GM18511 (cell line): ENCODE results near the gene KIAA1586.
A peak's percentile ranks its signal among the peaks of the same experiment; 100 is the strongest.
"Not testable (repeated sequence)": the region's sequence is repeated elsewhere in the genome, so short reads cannot be mapped to it uniquely, and the experiment has no call there.

Experiments
- ATAC-seq: cut with Tn5 transposase; IDR thresholded peaks from one replicate; pipeline ENCODE4 v1.9.1; 2021; ENCODE audit warnings: mild to moderate bottlenecking, moderate library complexity; ENCODE audit not compliant: unreplicated experiment

KIAA1586 gene, protein sequence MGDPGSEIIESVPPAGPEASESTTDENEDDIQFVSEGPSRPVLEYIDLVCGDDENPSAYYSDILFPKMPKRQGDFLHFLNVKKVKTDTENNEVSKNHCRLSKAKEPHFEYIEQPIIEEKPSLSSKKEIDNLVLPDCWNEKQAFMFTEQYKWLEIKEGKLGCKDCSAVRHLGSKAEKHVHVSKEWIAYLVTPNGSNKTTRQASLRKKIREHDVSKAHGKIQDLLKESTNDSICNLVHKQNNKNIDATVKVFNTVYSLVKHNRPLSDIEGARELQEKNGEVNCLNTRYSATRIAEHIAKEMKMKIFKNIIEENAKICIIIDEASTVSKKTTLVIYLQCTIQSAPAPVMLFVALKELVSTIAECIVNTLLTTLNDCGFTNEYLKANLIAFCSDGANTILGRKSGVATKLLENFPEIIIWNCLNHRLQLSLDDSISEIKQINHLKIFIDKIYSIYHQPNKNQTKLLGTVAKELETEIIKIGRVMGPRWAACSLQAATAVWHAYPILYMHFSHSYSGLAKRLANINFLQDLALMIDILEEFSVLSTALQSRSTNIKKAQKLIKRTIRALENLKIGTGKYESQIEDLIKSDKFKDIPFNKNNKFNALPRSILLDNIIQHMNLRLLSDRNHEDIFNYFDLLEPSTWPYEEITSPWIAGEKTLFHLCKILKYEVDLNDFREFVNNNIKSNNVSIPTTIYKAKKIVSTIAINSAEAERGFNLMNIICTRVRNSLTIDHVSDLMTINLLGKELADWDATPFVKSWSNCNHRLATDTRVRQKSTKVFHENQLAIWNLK

DNA sequence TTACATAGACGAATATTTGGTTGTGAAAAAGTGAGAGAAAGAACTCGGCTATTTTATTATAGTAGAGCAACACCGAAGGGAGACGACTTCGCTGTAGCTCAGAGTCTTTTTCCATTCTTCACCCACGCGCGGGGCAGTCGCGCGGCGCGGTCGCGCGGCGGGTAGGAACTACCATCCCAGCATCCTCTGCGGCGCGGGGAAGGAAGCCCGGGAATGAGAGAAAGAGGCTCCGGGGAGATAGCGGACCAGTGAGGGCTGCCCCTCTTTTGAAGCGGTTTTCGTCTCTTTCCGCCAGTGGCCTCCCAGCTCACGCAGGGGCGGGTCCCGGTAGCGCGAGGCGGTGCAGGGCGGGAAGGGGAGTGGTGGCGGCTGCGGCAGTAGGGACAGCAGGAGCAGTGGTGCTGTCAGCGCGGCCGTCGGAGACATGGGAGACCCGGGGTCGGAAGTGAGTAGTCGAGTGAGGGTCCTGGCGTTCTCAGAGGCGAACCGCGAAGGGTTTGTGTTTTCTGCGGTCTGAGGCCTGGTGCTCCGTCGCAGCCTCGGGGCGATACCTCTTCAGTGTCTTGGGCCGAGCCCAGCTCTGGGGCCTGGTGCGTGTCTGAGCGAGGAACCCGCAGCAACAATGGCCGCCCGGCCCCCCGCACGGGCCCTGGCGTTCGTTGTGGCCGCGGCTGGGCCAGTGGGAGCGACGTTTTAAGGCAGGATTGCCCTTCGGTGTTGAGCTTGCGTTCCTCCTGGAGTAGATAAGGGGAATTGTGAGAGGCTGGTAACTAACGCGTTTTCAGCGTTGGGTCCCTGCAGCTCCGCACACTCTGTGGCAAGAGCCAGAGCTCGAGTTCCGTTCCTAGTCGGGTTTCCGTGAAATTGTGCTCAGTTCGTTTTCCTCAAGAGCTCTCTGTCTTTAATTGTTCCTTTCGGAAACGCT lies at the start of gene KIAA1586:
TSS of gene KIAA1586 (plus strand) at position 362 of the 925 bp plus-strand sequence. CDS start at position 425, 63 bp downstream.
- ATAC-seq = peak; percentile 93

DNA sequence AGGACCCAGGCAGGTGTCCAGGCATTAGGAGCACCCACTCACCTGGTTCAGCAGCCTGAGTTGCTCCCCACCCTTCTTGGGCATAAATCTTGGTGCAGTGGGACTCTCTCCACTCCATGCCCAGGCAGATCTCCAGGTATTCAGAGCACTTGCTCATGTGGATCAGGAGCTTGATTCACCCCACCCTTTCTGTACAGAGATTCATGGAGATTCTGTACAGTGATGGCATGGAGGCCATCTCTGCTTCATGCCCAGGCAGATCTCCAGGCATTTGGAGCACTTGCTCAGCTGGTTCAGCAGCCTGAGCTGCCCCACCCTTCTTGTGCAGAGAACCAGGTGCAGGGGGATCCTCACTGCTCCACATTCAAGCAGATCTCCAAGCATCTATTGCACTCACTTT lies 47.4 kb upstream of the KIAA1586 start:
- ATAC-seq = no peak

DNA sequence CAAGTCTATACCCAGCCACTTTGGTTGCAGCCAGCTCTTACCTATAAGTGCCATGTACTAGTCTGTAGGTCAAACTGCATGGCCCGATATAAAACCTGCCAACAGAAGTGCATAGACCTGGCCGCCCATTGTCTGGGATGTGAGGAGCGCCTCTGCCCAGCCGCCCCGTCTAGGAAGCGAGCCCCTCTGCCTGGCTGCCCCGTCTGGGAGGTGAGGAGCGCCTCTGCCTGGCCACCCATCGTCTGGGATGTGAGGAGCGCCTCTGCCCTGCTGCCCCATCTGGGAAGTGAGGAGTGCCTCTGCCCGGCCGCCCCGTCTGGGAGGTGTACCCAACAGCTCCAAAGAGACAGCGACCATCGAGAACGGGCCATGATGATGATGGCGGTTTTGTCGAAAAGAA lies 46.7 kb upstream of the KIAA1586 start:
- ATAC-seq = not testable (repeated sequence)

DNA sequence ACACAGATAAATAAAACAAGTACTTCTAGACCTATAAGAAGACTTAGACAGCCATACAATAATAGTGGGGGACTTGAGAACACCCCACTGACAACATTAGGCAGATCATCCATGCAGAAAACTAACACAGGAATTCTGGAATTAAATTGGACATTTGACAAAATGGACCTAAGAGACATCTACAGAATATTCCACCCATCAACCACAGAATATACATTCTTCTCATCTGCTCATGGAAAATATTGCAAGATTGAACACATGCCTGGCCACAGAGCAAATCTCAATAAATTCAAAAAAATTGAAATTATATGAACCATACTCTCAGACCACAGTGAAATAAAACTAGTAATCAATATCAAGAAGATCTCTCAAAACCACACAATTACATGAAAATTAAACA lies 44.3 kb upstream of the KIAA1586 start:
- ATAC-seq = no peak

DNA sequence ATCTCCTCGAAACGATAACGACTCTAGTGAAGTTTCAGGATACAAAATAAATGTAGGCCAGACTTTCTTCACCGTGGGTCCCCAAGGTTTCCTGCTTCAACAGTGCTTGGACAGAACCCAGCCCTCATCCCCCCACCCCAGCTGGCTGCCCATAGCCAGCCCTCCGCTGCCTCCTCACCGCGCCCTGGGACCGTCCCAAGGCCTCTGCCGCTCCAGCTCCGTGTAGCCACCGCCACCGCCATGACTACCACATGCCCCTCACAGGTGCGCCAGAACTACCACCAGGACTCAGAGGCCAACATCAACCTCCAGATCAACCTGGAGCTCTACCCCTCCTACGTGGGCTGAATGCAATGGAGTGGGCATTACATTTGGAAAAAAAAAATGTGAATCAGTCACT lies 42.2 kb upstream of the KIAA1586 start:
- no peak for ATAC-seq

DNA sequence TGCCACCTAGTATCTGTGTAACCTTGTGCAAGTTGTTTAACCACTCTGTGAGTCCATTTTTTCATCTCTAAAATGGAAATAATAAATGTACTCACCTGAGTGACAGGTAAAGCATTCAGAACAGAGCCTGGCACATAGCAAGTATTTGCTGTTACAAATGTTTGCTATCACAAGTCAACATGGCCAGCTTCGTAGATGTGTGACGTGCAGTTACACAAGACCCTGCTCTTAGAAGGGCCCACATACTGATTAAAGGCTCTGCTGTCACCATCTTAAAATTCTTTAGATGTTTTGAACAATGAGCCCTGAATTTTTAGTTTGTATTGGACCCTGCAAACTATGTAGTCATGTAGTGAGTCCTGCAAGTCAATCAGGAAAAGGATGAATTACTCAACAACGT lies 40.4 kb upstream of the KIAA1586 start:
- no peak for ATAC-seq

DNA sequence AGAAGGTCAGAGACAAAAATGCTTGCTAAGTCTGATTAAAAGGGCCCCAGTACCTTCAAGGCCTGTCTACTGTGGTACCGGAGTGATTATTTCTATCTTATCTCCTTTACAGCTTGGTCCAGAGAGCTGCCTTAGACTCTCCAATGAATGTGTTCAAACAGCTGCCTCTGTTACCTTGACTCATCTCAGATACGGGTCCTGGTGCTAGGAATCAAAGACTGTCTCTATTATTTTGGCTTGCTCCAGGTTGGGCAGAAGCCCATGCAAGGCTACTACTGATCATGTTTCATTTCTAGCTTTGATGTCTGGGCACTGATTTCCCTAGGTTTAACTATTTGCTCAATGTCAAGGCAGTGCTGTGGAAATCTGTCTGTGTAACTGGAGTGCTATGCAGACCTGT lies 38.4 kb upstream of the KIAA1586 start:
- not testable (repeated sequence) for ATAC-seq

DNA sequence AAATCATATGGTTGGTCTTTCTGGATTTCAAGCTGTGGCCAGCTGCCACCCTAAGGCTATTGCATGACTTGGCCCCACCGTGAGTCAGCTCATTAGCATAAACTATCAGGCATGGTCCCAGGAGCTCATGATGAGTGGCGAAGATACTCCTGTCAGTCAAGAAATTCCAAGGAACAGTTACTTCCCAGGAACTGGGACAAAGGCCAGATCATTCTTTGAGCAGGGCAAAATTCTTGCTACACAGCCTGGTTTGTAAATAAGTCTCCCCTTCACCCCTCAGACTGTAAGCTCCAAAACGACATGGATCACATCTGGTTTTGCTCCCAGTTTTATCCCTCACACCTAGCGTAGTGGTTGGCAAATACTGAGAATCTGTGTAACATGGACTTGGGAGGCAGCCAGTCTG lies 33.0 kb upstream of the KIAA1586 start:
- no peak for ATAC-seq

DNA sequence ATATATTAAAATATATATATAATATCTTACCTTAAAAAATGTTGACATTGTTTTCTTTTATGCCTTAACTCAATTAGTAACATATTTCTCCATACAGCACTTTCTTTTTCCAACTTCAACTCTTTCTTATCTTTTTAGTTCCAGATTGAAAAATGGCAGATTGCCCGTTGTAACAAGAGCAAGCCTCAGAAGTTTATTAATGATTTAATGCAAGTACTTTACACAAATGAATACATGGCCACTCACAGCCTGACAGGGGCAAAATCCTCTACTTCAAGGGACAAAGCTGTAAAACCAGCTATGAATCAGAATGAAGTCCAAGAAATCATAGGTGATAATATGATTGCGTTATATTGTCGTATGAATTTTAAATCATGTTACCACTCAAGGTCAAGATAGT lies 29.4 kb upstream of the KIAA1586 start:
- no peak for ATAC-seq

DNA sequence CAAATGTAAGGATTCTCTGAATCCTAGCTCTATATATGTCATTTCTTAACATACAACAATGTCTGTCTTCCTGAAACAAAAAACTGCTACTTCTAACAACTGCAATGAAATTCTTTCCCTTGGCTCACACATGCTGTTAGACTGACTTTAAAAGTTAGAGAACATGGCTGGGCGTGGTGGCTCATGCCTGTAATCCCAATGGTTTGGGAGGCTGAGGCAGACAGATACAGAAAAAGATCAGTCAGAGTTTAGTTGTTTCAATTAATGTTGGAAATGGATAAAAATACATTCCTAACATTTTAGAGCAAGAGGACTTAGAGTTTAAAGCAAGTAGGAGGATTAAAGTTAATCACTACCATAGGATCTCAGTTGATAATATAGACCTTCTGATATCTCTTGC lies 28.7 kb upstream of the KIAA1586 start:
- ATAC-seq = no peak

DNA sequence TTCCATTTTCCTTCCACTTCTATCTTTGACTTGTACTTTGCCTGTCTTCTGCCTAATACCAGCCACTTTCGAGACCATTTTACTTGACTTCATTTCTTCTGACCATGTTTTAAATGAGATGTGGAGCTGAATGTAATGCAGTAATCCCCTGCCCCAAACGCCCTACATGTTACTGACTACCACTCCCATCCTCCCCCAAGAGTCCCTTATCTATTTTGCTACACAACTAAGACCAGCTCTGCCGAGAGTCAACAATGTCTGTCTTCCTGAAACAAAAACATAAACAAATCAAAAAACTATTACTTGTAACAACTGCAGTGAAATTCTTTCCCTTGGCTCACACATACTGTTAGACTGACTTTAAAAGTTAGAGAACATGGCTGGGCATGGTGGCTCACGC lies 27.1 kb upstream of the KIAA1586 start:
- ATAC-seq = no peak

DNA sequence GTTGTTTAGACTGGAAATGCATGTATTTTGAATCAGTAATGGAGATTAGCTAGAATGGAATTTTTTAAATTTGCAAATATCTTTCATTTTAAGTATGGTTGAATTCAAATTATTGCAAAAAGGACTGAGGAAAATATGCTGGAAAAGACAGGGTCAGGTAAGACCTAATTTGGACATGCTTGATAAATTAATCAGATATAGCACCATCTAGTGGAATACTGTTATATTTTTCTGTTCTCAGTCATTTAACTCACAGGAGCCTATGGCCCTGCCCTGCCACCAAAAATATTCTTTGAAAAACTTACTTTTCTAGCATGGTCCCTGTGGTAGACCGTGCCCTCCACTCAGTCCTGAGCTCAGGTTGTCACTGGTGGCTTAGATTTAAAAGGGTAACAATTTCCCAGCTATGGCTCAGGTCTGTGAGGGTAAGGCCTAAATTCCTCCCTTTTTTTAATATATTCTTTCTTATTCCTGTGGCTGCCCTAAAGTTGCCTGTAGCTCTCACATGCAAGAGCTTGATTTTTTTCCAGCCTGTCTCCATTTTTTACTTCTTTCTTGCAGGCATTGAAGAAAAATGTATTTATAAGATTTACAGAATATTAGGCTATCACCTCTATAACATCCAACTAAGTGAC lies 25.3 kb upstream of the KIAA1586 start:
- peak; percentile 88 for ATAC-seq

DNA sequence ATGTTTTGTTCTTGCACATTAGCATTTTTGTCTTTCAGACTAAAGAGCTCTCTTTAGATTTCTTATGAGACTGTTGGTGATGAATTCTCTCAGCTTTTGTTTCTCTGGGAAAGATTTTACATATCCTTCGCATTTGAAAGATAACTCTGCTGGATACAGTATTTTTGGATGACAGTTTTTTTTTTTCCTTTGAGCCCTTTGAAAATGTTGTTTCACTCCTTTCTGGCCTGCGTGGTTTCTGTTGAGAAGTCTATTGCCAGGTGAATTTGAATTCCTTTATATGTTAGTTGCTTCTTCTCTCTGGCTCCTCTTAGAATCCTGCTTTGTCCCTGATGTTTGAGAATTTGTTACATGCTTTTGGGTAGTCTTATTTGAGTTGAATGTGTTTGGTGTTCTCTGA lies 22.2 kb upstream of the KIAA1586 start:
- ATAC-seq = no peak

DNA sequence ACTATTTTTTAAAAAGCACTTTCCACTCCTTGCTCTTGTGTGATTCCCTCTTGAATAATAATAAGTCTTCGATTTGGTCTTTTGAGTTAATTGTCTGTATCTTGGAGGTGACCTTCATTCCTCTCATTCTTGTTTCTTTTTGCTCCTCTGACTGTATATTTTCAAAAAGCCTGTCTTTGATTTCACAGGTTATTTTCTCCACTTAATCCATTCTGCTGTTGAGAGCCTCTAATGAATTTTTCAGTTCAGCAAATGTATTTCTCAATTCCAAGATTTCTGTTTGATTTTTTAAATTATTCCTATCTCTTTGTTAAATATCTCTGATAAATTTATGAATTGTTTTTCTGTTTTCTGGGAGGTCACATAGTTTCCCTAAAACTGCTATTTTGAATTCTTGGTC lies 21.7 kb upstream of the KIAA1586 start:
- ATAC-seq = no peak

DNA sequence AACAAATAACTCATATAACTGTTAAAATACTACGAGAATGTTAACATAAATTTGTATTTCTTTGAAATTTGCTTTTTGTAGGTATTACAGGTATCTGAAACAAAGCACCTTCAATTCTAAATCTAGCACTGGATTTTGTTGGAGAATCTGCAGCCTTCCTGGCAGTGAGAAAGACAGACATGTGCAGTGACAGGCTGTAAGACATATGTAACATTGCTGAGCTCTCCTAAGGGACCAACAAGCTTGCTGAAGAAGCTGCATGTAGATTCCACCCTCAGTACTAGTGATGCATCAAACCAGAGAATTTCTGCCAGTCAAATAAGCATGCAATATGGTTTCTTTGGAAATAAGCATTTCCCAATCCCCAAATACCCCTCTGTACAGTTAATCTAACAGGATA lies 20.5 kb upstream of the KIAA1586 start:
- no peak for ATAC-seq

DNA sequence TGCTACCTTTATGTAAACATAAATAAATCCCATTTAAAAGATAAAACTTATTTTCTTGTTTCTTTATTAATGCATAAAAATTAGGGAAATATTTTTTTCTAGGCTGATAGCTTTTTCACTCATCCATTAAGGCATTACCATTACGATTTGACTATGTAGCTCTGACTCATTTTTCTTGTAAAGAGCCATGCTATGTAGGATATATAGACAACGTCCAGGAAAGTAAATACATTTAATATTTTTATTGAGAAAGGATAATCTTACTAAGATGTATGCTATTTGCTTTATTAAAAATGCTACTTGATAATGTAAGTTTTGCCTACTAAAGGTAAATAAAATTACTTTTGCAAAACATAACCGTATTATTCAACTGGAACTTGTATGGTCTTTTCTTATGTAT lies 19.2 kb upstream of the KIAA1586 start:
- no peak for ATAC-seq

DNA sequence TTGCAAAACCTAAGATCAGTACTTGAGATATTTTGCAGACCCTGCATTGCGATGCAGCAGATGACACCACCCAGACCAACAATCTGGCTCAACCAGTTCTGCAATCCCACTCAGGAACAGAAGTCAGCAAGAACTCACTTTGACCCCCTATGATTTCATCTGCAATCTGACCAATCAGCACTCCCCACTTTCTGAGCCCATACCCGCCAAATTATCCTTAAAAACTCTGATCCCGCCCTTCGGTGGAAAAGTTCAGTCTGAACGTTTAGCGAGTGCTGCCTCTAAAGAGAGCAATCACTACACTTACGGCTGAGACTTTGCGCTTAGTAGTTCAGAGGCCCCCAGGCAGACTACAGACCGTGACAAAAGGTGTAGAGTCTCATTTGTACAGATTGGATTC lies 17.3 kb upstream of the KIAA1586 start:
- no peak for ATAC-seq

DNA sequence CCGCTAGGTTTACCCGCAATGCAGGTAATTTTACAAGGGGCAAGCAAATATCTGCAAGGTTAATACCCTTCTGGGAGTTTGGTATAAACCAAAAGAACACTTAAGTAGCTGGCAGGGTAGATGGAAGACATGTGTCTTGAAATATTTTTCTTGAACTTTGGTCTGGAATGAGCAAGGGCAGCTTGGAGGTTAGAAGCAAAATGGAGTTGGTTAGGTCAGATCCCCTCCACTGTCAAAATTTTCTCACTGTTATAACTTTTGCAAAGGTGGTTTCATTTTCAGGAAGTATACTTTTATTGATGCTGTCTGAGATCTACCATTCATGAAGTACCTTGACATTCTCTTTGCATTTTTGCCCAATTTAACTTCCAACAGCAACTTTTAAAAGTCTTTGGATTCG lies 13.3 kb upstream of the KIAA1586 start:
- no peak for ATAC-seq

DNA sequence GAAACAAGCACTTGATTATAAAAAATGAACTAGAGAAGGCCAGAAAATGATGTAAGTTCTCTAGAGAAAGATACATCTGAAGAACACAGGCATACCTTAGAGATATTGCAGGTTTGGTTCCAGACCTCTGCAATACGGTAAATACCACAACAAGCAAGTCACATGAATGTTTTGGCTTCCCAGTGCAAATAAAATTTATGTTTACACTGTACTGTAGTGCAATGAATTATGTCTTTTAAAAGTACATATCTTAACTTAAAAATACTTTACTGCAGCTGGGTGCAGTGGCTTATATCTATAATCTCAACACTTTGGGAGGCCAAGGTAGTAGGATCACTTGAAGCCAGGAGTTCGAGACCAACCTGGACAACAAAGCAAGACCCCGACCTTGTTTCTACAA lies 10.9 kb upstream of the KIAA1586 start:
- ATAC-seq = no peak

DNA sequence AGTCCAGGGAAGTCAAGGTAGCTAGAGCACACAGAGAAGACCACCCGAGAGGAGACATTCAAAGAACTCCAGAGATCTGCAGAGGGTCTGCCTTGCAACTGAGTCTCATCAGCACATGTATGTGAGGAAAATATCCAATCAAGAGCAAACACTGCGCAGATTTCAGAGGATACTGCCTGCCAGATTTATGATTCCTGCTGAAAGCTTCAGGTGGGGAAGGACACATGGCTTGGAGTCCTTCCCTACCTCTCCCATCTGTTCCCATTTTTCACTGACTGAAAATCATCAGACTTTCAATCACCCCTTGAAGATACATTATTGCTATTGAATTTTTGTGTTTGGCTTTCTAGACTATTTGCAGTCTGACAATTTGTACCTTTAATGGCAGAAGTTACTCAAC lies 7.6 kb upstream of the KIAA1586 start:
- no peak for ATAC-seq

DNA sequence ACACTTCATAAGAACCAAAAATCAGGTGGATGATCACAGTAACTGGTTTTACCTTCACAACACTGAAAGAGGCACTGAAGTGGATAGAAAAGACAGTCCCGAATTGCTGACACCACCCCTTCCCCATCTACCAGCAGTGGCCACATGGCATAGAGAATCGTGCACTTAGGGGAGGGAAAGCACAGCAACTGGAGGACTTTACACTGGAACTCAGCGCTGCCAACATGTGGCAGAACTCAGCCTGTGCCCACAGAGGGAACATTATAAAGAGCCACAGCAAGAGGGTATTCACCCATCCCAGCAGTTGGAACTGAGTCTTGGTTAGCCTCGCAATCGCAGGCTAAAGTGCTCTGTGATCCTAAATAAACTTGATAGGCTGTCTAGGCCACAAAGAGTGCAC lies 6.5 kb upstream of the KIAA1586 start:
- no peak for ATAC-seq
